HG03342 (cell line): ENCODE data around the gene CERK.
"Not testable (repeated sequence)": the region's sequence is repeated elsewhere in the genome, so short reads cannot be mapped to it uniquely, and the experiment has no call there.

Experiments
- ATAC-seq: cut with Tn5 transposase; IDR thresholded peaks from one replicate; pipeline ENCODE4 v1.9.1; 2021; ENCODE audit warnings: mild to moderate bottlenecking, moderate library complexity; ENCODE audit not compliant: unreplicated experiment

The CERK gene

GRCh38 chr22:46734213-46734722, 3.8 kb downstream of the CERK start:
- ATAC-seq: not testable (repeated sequence)

- no peak for ATAC-seq
Measured at GRCh38 chr22:46732513-46732912, 5.5 kb downstream of the CERK start.

GRCh38 chr22:46732041-46732379, 6.0 kb downstream of the CERK start:
- no peak for ATAC-seq

GRCh38 chr22:46731246-46732040, 6.6 kb downstream of the CERK start:
- no peak for ATAC-seq

GRCh38 chr22:46730568-46731245, 7.3 kb downstream of the CERK start:
- no peak for ATAC-seq

GRCh38 chr22:46728470-46728869, 9.6 kb downstream of the CERK start:
- ATAC-seq: no peak

- no peak for ATAC-seq
Measured at GRCh38 chr22:46727813-46728364, 10.2 kb downstream of the CERK start.

- no peak for ATAC-seq
Measured at GRCh38 chr22:46726986-46727317, 11.1 kb downstream of the CERK start.

- ATAC-seq: no peak
Measured at GRCh38 chr22:46726066-46726985, 11.7 kb downstream of the CERK start.

GRCh38 chr22:46725096-46725495, 13.0 kb downstream of the CERK start:
- ATAC-seq: no peak

- no peak for ATAC-seq
Measured at GRCh38 chr22:46723882-46724281, 14.2 kb downstream of the CERK start.

- no peak for ATAC-seq
Measured at GRCh38 chr22:46721501-46722085, 16.5 kb downstream of the CERK start.

GRCh38 chr22:46719921-46720320, 18.1 kb downstream of the CERK start:
- ATAC-seq: no peak

GRCh38 chr22:46714550-46714949, 23.5 kb downstream of the CERK start:
- no peak for ATAC-seq

GRCh38 chr22:46712288-46712687, 25.8 kb downstream of the CERK start:
- no peak for ATAC-seq

GRCh38 chr22:46710806-46711205, 27.2 kb downstream of the CERK start:
- ATAC-seq: no peak

- no peak for ATAC-seq
Measured at GRCh38 chr22:46708766-46709330, 29.2 kb downstream of the CERK start.

- no peak for ATAC-seq
Measured at GRCh38 chr22:46707827-46708570, 30.1 kb downstream of the CERK start.

GRCh38 chr22:46707305-46707704, 30.7 kb downstream of the CERK start:
- ATAC-seq: no peak

- no peak for ATAC-seq
Measured at GRCh38 chr22:46706060-46706459, 32.0 kb downstream of the CERK start.
